Stimulated activated CD4-positive, alpha-beta T cell treated with anti-CD3 and anti-CD28 coated beads, Interleukin-15, amount 100 ng/mL, for 1 hour (primary cell): Measurements from ENCODE around the gene NKAIN2.

ENCODE experiments used
- DNase-seq, 2 donors: peaks; one replicate each; pipeline ENCODE4 v3.0.0-alpha.2; 2020; ENCODE audit warnings: low read depth in 1 of 2, low spot score in 1 of 2

The NKAIN2 gene

DNA sequence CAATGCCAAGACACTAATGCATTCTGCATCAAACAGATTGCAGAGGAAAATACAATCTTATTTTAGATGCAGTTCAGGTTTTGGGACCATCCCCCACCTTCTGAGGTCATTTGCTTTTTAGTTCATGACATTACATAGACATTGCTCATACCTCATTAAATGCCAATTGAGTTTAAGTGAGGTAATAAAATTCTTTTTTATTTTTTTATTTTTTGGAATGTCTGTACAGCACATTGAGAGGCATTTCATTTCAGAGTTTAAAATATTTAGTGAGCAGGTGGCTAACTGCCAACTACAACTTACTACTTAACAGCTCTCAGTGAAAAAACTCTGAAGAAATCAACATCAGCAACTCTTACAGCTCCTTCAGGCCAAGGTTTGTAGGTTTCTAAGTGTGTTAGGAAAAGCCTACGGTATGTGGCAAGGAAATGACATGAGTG is 676.3 kb downstream of the NKAIN2 start:
- no peak for DNase-seq

DNA sequence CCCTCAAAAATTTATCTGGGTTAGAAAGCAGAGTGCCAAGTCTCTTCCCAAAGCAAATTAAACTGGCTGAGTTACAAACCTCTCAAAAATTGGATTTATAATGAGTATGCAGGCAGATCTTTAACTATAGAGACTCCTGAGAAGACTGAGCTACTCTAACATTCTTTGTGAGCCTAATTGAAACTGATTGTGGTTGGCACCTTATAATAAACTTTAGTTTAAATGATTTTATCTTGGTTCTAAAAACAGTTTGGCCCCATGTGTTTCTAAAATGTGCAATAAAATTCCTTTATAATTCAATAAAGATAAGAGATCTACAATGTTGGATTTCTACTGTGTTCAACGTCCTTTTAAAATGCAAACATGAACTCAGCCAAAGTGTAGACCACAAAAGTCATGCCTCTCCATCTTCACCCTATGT is 678.4 kb downstream of the NKAIN2 start:
- no peak for DNase-seq

DNA sequence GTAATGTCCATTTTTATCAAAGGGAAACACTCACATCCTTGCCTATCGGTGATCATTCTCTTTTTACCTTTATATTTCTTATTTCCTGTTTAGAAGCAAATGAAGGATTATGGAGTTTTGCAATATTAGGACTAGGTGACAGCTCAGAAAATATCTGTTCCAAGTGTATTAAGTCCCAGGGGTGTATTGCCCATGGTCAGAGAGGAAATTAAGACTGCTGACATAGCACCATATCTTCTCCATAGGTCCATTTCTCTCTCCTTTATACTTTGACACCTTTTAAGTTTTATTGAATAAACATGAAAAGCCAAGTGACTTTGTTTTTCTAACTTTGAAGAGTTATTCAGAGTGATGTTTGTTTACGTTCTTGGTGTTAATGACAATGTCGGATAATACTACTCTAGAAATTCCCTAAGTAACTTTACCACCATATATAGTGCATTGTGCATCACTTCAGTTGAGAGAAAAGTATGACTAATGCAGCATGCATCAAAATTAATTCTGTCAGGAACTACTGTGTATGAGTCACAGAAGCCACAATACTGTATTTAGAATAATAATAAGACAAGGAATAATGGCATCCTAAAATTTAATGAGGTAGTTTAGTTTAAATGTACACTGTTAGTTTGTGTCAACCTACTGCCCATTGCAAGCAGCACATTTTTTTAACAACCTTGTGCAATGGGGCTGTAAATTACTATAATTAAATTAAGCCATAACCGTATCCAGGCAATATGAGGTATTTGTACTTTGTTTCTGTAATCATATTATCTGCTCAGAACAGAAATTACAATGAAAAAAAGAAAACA is 684.2 kb downstream of the NKAIN2 start:
- no peak for DNase-seq

DNA sequence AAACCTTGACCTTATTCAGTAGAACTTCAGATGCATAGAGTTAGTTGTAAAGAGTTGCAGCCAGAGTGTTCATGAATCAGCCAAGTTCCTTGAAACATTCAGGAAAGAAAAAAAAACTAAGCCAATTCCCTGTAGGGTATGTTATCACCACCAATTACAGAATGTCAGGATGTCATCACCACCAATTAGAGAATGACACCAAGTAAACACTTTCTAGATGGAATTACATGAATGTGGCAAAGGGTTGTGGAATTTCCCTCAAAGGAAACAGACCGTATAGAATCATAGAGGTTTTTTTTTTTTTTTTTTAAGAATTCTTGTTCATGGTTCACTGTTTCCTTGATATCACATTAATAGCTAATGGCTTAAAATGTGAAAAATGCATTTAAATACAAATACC is 686.5 kb downstream of the NKAIN2 start:
- DNase-seq: no peak

DNA sequence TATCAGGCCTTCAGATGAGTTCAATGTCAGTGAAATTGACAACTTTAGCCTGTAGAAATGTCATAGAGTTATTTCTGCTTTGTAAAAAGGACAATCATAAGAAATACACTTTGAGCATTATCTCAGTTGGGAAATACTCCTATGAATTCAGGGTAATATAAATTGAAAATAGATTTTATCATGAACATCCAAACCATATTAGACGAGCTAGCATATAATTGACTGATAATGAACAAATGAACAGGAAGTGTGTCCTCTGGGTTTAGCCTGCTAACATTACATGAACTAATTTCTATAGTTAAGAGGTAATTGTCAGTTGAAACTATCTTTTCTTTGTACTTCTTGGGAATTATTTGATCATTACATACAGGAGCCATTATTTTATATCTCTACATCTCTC is 689.6 kb downstream of the NKAIN2 start:
- no peak for DNase-seq

DNA sequence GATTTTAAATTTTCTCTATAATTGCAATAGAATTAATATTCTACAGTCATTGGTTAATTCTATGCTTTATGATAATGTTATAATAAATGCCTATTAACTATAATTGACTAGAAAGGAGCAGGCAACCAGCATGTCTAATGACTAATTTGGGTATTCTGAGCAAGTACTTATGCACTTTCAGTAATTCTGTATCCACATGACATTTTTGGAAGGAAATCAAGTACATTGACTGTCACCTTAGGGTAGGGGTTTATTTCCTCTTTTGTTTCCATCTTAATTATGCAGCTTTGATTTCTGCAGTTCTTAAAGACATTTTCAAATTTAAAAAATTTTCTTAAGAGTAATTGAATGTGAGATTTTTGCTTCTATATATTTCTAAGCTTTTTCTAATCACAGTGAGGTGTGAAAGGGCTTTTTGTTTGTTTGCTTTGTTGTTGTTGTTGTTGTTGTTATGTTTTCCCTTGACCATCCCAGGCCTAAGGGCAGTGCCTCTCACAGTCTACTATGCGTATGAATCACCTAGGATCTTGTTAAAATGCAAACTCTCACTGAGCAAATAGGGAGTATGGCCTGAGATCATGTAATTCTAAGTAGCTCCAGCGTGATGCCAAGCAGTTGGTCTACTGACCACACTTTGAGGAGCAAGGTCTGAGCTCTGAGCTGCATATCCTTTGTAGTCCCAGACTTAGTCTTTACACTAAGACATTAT is 691.4 kb downstream of the NKAIN2 start:
- DNase-seq: no peak

DNA sequence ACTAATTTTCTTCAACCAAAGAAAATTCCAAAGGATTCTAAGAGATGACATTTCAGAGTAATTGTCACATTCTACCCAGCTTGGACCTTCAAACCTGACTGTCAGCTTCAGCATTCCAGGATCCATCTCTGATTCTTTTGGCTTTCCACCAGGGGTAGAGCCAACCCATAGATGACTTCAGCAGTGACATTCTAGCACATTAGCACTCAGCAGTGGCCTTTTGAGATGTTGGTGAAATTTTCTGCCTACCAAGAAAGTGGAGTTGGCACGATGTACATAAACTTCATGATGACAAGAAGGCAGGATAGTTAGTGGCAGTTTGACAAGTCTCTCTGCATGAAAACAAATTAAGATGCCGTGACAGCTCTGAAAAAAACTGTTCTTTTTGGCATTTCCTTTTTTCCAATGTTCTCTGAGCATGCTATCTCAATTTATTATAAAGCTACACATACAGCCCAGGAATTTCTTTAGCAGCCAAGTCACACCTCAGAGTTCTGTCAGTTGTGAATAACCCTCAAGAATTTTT is 692.1 kb downstream of the NKAIN2 start:
- DNase-seq: no peak

DNA sequence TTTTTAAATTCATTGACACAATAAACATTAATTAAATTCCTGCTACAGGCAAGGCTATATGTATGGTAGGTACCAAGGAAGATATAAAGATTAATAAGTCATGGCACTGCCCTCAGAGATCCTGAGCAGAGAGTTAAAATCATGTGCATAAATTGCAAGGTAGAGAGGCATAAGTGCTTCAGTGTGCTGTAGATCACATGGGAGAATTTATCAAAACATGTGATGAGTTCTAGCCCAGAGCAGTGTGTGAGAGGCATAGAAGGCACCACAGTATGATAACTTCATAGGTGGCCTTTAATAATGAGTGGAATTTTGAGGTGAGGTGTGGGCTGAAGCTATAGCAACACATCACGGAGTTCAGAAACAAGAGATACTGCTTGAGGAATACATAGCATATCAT is 692.7 kb downstream of the NKAIN2 start:
- no peak for DNase-seq

DNA sequence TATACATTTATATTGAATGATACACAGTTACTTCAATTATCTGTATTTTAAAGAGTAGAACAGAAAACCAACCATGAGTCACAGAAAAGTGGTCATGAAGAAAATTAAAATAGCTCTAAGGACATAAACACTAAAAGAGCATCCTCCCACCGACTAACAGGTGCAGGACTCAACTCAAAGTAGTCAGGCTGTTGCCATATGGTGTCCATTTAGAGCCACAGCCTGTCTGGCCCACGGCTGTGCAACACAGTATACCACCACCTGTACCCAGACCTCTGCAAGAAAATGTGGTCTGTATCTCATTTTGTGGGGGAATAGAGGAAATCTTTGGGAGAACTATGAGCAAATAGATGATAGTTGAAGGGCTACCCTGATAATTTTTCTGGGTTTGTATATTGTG is 708.8 kb downstream of the NKAIN2 start:
- no peak for DNase-seq

DNA sequence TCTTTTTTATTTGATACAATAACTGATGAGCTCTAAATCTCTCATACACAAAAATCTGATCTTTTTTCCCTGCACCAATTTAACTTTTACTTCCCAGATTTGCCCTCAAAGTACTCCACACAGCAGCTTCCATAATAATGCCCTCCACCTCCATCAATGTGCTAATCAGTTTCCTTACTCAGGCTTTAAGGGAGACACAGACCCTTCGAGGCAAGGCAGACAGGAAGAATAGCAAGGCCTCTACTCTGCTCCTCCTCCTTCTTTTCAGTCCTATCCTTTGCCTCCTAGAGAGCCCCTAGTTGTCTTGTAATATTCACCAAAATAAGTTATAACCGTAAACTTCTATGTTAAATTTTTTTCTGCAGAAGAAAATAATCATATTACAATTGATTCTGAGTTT is 713.7 kb downstream of the NKAIN2 start:
- no peak for DNase-seq

DNA sequence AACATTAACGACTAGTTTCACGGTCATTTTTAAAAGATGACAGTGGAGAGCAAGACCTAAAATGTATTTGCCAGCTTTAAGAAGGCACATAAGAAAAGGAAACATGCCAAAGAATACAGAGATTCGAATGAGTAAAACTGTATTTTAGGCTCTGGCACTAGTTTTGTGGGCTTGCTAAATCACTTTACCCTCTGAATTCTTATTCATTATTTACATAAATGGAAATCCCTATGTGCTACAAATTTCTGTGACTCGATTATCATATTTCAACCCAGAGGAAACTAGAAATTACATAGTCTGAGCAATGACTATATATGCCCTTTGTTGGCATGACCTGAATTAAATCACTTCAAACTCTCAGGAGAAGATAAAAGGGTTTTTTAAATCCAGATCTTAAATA is 716.8 kb downstream of the NKAIN2 start:
- no peak for DNase-seq

DNA sequence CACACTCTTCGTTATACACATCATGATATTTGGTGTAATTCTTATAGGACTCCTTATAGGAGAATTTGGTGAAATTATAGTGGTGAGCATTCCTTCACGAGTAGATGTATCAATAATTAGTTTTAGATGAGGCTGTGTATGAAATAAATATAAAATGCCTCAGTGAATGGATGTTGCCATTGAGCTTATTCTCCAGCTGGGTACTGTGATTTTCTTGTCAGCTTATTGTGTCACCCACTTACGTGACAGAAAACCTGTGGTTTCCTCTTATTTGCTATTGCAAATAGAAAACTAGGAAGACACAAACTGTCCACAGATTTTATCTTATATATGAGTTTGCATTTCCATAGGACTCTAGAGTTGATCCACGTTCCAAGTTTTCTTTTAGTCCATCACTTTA is 718.7 kb downstream of the NKAIN2 start:
- DNase-seq: no peak

DNA sequence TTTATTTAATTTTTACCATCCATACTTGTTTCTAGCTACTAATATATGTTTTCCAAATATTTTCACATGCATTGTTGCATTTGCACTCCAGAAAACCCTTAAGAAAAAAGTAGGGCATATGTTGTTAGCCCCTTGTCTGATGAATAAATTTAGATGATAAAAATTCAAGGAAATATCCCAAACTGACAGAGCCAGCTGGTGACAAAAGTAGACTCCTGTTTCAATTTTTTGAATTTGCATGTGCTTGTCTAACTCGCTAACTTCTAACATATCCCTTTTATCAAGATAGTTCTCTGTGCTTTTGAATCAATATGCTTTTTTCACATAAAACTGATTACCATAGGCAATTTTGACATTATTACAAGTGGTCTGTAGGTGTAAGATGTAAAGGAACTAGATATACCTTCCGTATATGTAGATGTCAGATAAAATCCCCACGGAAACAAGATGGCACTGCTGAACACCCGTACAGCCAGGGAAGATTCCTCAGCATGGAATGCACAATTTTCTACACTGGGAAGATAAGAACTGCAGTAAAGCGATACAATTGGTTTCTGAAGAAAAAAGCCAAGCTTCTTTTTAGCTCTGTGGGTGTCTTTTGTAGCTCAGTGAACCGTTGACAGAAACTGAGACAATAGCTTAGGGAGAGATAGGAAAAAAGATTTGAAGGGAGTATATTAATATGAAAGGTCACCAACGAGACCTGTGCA is 721.0 kb downstream of the NKAIN2 start:
- no peak for DNase-seq

DNA sequence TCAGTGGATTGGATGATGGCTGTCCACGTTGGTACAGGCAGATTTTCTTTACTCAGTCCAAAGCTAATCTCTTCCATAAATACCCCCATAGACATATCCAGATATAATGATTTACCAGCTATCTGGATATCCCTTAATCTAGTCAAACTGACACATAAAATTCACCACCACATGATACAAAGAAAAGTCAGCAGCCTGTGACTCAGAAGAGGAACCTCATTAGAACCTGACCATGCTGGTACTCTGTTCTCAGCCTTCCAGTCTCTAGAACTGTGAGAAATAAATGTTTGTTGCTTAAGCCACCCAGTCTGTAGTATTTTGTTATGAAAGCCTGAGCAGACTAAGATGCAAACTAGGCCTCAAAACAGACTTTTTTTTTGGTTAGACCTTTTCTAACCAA is 727.3 kb downstream of the NKAIN2 start:
- no peak for DNase-seq

DNA sequence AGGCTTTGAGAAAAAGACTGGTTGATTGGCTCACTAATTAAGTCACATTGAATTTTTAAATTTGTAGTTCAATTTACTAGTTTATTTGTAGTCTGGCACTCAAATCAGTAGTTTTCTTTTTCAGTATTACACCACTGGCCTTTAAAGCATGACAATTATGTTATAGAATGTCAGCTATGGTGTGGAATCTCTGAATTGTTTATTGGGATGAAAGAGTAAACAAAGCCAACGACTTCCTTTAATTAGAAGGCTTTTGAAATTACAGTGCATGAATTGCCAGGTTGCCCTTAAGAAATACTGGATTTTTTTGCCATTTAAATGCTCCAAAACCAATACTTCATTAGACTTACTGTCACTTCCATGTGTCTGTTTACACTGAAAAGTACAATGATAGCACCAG is 731.6 kb downstream of the NKAIN2 start:
- no peak for DNase-seq

DNA sequence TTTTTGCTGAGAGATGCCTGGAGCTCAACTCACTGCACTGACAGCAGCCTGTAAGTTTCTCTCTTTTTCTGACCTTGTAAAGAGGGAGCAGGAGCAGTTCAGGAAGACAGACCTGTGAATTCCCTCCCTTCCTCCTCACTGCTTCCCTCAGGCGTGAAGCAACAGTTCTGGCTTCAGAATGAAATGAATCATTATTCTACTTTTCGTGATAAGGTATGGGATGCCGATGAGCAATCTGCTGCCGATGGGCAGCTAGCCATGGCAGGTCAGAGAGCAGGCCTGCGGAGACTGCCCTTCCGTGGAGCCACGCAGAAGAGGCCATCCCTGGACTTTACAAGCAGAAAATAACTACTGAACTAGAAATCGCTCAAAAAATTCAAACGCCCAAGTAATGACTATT is 732.1 kb downstream of the NKAIN2 start:
- DNase-seq: no peak

DNA sequence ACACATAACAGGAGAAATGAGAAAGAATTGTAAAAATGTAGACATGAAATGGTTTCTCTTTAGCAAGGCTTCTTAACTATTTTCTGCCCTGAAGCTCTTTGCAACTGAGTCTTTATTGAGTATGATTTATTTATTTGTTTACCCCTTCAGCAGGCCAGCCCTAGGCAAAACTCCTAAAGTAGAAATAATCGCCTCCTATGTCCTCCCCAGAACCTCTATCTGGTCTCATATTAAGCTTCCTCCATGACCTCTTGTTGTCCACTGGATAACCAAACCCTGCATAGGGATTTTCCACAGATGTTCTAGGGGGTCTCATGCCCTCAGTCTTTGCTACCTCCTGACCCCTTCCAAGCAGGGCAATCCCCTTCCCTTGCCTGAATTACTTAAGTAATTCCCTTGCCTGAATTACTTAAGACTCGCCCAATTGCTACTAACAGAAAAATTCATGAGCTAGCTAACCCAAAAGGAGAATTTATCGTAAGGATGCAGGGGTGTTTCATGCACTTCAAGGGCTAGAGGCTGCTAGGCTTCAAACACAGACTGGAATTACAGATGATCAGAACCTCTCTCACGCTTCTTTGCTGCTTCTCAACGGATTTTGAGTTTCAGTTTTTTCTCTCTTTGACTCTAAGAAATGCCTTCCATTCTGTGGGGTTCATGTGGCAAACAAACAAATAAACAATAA is 732.6 kb downstream of the NKAIN2 start:
- DNase-seq: no peak

DNA sequence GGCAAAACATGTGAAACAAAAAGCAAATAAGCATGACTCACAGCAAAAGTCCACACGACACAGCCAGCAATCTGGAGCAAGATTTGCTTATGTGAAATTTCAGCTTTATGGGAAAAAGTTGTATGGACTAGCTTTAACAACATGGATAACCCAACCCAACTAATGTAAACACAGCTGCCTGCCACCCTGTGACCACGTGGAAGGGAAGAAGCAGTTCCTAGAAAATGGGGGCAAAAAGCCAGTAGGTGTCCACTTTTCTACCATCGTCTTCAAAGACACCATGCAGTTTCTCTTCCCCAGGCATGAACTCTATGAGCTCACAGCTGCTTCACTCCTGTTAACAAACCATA is 733.2 kb downstream of the NKAIN2 start:
- DNase-seq: no peak

DNA sequence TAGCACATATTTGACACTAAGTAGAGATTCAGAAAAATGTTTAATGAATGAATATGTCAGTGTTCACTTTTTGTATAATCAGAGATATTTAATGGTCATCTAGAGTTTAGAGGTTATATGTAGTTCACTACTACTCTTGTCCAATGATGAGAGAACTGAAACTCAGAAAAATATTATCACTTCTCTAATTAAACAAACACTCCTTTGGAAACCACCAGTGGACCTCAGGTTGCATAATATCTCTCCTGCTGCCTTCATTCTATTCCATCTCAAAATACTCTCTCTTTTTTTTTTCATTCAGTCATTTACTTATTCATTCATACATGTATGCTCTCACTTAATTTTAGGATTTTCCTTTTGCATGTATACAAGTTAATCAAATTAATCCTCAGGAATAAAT is 735.4 kb downstream of the NKAIN2 start:
- DNase-seq: no peak

DNA sequence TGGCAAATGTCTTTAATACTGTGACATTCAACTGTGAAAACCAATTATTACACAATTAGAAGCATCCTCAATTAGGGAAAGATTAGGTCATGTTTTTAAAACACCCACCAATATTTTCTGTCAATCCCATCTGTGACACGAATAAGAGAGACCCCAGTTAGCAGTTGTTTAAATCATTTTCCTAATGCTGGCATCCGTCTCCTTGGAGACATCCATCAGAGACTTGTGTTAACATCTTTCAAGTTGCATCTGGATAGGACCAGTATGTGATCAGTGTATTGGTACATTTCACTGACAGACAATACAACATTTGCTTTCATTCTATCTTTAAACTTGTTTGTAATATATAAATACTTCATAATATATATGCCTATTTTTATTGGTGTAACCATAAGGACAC is 737.9 kb downstream of the NKAIN2 start:
- DNase-seq: no peak

DNA sequence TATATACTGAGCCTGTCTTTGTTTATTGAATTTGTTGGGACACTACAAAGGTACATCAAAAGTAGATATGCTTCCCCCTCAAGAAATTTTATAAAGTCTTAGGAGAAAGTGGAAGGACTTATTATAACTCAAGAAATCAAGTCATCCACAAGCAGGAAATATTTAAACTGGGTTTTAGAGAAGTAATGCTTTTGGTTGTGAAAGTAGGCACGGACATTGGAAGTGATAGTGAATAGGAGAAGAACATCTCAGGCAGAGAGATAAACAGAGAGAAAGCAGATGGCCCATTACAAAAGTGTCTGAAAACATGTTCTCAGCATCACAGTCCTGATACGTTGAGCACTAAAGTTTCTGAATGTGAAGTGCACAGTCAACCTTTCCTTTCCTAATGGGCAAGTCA is 742.9 kb downstream of the NKAIN2 start:
- no peak for DNase-seq
